ENCODE data around the gene PRX. TPM values are rescaled to one million over a fixed set of nuclear protein-coding genes. Genes with fewer than 3 reads are reported as not detected.
A peak's percentile ranks its signal among the peaks of the same experiment; 100 is the strongest.
"Not testable (repeated sequence)": the region's sequence is repeated elsewhere in the genome, so short reads cannot be mapped to it uniquely, and the experiment has no call there.

PRX gene
- total RNA-seq, 1 experiment from 2014 or later: 2.6 TPM

- DNase-seq (ENCODE audit: extremely low read depth, low read depth): no peak
These were observed 25.1 kb upstream of the PRX start for GRCh38 chr19:40438284-40438683.

GRCh38 chr19:40433391-40434216 is 20.4 kb upstream of the PRX start:
- peak; percentile 86 for DNase-seq (ENCODE audit: extremely low read depth, low read depth)

GRCh38 chr19:40432760-40433159 is 19.6 kb upstream of the PRX start:
- not testable (repeated sequence) for DNase-seq (ENCODE audit: extremely low read depth, low read depth)

GRCh38 chr19:40431698-40432097 is 18.5 kb upstream of the PRX start:
- no peak for DNase-seq (ENCODE audit: extremely low read depth, low read depth)

GRCh38 chr19:40430242-40430641 is 17.1 kb upstream of the PRX start:
- DNase-seq (ENCODE audit: extremely low read depth, low read depth): not testable (repeated sequence)

GRCh38 chr19:40428197-40428596 is 15.0 kb upstream of the PRX start:
- DNase-seq (ENCODE audit: extremely low read depth, low read depth): not testable (repeated sequence)

- peak; percentile 98 for DNase-seq (ENCODE audit: extremely low read depth, low read depth)
These were observed 12.5 kb upstream of the PRX start, which contains the start of gene SERTAD1 for GRCh38 chr19:40425450-40426287. TSS of gene SERTAD1 (minus strand) at chr19:40425992. CDS start at chr19:40423546, 2,446 bp downstream.

- DNase-seq (ENCODE audit: extremely low read depth, low read depth): no peak
These were observed 11.7 kb upstream of the PRX start for GRCh38 chr19:40424637-40425449.

GRCh38 chr19:40423938-40424337 is 10.8 kb upstream of the PRX start:
- DNase-seq (ENCODE audit: extremely low read depth, low read depth): no peak

- DNase-seq (ENCODE audit: extremely low read depth, low read depth): no peak
These were observed 9.8 kb upstream of the PRX start for GRCh38 chr19:40422748-40423566.

- no peak for DNase-seq (ENCODE audit: extremely low read depth, low read depth)
These were observed 9.0 kb upstream of the PRX start for GRCh38 chr19:40421993-40422747.

- peak; percentile 84 for DNase-seq (ENCODE audit: extremely low read depth, low read depth)
These were observed 7.9 kb upstream of the PRX start for GRCh38 chr19:40420766-40421765.

GRCh38 chr19:40420451-40420765 is 7.2 kb upstream of the PRX start:
- DNase-seq (ENCODE audit: extremely low read depth, low read depth): no peak

GRCh38 chr19:40419780-40420179 is 6.6 kb upstream of the PRX start:
- DNase-seq (ENCODE audit: extremely low read depth, low read depth): no peak

- no peak for DNase-seq (ENCODE audit: extremely low read depth, low read depth)
These were observed 6.0 kb upstream of the PRX start for GRCh38 chr19:40419066-40419612.

GRCh38 chr19:40418040-40418439 is 4.9 kb upstream of the PRX start:
- DNase-seq (ENCODE audit: extremely low read depth, low read depth): no peak

GRCh38 chr19:40417643-40417981 is 4.4 kb upstream of the PRX start:
- DNase-seq (ENCODE audit: extremely low read depth, low read depth): no peak
